ENCODE data around the gene SLC16A5.
"Not testable (repeated sequence)": the region's sequence is repeated elsewhere in the genome, so short reads cannot be mapped to it uniquely, and the experiment has no call there.

SLC16A5 gene

DNA sequence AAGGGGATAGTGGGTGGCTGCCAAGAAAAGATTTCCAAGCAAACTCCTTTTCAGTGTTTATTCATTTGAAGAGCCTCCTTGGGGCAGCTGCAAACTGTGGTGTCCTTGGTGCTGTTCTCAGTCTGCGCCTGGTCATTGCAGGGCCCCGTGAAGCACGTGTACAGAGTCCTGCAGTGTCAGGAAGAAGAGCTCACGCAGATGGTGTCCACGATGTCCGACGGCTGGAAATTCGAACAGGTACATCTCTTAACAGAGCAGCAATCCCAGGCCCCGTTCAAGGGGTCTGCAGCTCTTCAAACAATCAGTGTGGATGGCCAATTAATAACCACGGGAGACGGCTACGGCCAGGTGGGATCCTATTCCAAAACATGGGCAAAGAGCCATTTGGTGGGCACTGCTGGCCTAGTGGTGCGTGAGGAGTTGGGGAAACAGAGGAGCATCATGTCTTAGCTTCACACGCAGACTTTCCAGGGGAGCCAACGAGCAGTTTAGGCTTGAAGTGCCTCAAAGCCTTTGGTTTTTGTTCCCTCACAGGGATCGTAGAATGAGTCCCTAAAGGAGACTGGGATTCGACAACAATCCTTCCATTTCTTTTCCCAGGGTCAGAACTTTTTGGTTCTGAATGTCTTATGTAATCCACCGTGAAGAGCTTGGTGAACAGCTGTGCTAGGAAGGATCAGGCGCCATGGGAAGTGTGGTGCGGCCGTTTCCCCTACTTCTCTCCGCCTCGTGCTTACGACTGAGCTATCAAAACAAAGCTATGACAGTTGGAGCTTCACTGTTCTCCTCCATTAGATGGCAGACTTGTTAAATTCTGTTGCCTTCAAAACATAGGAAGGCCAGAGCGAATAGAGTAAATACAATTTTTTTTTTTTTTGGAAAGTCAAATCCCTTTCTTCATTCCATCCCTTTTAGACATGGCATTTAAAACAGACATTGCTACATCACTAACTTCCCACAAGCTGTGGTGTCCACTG lies 28.1 kb upstream of the SLC16A5 start:
- TF ChIP-seq GATA1 (IDR thresholded peaks at IDR 0.05; ENCODE audit: low read depth, low read length) = no peak
- no peak for TF ChIP-seq POLR2A (IDR thresholded peaks at IDR 0.05; ENCODE audit: low read length)
- DNase-seq = peak; percentile 22 to 39

DNA sequence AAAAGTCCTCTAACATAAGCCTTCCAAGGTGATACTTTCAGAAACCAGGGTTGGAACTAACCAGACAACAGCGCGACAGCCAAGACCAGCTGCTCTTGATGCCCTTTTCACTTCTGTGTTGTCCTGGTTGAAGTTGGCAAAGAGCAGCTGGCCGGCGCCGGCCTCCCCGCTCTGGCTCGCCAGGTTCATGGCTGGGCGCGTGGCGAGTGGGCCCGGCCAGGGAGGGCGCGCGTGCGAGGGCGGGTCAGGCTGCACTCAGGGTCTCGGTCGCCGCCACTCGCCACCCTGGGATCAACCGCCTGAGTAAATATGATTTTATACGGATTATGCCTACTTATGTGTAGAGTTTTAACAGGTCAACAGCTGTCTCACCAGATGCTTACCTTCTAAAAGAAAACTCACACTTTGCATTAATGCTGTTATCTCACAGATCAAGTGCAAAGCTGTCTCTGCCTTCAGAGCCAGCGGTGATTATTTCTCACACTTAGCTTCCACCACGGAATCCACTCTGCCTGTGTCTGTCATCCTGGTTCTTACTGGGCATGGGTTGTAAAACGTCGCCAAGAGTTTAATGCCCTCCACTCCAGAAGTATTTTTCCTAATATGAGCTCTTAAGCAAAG lies 27.2 kb upstream of the SLC16A5 start:
- TF ChIP-seq POLR2A (IDR thresholded peaks at IDR 0.05; ENCODE audit: low read length) (no peak), GATA1 (IDR thresholded peaks at IDR 0.05; ENCODE audit: low read depth, low read length) (no peak)
- no peak for DNase-seq

DNA sequence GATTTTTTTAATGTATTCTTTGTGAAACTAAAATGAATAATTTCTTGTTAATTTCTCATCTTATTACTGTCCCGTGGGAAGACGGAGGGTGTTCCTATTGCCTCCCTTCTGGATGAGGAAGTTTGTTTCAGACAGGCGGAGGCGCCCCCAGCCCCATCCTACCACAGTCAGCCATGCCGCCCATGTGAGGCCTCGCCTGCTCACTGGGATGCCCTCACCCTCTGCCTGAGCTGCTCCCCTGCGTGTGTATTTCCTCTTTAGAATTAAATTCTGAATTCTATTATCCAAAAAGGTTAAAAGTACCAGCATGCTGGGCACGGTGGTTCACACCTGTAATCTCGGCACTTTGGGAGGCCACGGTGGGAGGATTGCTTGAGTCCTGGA lies 26.7 kb upstream of the SLC16A5 start:
- no peak for DNase-seq
- TF ChIP-seq GATA1 (IDR thresholded peaks at IDR 0.05; ENCODE audit: low read depth, low read length) = no peak
- no peak for TF ChIP-seq POLR2A (IDR thresholded peaks at IDR 0.05; ENCODE audit: low read length)

DNA sequence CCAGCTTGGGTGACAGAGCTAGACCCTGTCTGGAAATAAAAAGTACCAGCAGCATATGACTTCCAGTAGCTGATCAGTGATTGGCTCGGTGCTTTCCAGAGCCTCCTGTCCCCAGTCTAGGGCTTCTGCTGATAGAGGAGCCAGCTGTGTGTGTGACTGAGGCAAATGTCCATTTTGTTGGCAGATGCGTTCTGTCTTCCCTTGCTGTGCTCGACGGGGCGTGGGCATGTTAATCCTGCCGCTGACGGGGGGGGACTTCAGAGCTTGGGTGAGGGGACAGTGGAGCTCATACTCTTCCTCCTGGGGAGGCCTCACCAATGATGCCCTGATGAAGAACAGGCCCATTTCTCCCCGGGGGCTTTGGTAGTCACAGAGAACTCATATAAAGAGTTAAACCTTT lies 26.1 kb upstream of the SLC16A5 start:
- TF ChIP-seq POLR2A (IDR thresholded peaks at IDR 0.05; ENCODE audit: low read length) (no peak), GATA1 (IDR thresholded peaks at IDR 0.05; ENCODE audit: low read depth, low read length) (no peak)
- no peak for DNase-seq

DNA sequence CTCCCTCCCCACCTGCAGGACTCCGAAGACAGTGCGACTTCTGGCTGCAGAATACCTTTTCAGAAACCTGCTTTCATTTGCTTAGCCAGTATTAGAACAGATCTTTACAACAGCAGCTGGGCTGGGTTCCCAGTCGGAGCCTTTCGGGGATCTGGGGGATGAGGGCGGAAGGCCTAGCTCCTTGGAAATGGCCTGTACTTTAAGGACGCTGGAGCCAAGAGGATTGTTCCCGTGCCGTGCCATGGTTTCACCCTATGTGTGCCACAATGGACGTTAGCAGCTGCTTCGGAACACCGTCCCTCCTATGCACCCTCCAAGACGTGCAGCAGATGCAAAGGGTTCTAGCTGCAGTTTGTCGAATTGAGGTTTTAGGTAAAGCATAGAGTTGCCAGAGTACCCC lies 24.6 kb upstream of the SLC16A5 start:
- TF ChIP-seq POLR2A (IDR thresholded peaks at IDR 0.05; ENCODE audit: low read length) (no peak), GATA1 (IDR thresholded peaks at IDR 0.05; ENCODE audit: low read depth, low read length) (no peak)
- DNase-seq = no peak

DNA sequence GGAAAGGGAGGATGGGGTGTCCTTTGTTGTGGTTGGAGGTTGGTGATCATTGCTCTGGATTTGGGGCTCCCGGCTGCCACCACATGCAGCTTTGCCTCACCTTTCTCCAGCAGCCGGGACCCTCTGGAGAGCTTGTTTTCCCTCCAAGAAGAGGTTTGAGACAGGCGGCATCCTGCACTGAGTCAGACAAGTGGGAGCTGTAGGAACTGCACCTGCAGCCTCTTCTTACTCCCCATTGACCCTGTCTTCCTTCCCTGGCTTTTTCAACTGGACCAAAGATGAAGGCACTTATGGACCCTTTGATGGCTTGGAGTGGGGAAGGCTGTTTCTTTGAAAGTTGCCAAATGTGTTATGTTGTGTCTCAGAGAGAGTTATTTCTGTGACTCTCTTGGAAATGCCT lies 24.1 kb upstream of the SLC16A5 start:
- no peak for TF ChIP-seq GATA1 (IDR thresholded peaks at IDR 0.05; ENCODE audit: low read depth, low read length)
- TF ChIP-seq POLR2A (IDR thresholded peaks at IDR 0.05; ENCODE audit: low read length) = no peak
- DNase-seq = no peak

DNA sequence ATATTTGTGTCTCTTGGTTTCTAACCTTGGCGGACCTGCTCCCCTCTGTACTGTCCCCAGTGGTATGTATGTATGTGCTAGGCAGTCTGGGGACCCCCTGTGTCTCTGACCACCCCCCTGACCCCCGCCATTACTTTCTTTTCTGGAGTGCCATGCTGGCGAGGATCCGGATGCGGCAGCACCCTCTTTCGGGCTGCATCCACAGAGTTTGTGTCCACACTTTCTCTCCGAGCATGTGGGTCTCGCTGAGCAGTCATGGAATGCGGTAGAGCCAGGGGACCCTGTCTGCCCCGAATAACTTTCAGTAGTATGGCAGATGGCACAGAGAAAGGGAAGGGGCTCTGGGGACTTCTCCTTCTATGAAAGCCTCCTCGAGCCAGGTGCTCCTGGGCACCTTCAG lies 23.7 kb upstream of the SLC16A5 start:
- TF ChIP-seq POLR2A (IDR thresholded peaks at IDR 0.05; ENCODE audit: low read length) (no peak), GATA1 (IDR thresholded peaks at IDR 0.05; ENCODE audit: low read depth, low read length) (no peak)
- DNase-seq = no peak

DNA sequence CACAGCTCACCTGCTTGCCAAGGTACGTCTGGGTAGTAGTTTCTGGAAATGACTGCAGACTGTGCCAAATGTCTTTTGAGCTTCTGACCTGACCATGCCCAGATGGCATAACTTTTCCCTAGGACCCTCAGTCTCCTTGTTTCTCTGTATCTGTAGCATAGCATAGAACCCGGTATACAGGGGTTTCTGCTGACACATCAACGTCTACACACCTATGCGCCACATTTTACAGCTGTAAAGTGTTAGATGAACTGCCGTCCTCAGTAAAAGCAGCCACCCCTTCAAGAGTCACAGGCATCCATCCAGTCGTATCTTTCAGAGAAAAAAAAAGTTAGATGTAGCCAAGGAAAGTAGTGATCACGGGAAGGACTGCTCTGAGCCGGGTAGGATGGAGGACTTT lies 23.3 kb upstream of the SLC16A5 start:
- DNase-seq = no peak
- TF ChIP-seq GATA1 (IDR thresholded peaks at IDR 0.05; ENCODE audit: low read depth, low read length) (no peak), POLR2A (IDR thresholded peaks at IDR 0.05; ENCODE audit: low read length) (no peak)

DNA sequence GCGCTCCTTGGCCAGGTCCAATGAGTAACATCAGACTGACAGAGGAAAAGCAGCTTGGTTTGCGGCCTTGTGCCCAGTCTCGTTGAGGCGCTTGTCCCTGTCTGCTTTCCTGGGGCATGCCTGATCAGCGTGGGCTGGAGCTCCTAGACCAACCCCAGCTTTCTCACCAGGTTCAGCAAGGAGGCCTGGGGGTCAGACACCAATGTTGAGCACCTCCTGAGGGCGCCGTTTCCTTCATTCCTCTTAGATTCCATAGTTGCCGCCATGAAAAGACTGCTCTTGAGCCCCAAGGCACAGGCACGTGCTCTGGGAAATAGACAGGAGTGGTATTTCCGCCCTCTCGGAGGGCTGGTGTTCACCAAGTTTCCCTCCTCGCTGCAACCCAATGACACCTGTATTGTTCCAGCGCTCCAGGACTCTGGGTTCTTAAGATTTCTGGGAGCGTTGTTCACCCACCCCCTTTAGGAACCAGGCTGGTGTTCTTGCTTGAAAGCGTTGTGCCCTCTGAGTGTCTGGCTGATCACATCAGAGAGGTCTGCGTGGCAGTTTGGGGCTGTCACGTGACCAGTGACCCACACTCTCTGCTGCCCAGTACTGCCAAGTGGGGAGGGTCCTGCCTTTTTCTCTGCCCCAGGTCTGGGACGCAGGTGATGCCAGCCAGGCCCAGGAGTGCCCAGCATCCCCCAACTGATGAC lies 22.7 kb upstream of the SLC16A5 start:
- TF ChIP-seq POLR2A (IDR thresholded peaks at IDR 0.05; ENCODE audit: low read length) = no peak
- no peak for TF ChIP-seq GATA1 (IDR thresholded peaks at IDR 0.05; ENCODE audit: low read depth, low read length)
- DNase-seq = no peak

DNA sequence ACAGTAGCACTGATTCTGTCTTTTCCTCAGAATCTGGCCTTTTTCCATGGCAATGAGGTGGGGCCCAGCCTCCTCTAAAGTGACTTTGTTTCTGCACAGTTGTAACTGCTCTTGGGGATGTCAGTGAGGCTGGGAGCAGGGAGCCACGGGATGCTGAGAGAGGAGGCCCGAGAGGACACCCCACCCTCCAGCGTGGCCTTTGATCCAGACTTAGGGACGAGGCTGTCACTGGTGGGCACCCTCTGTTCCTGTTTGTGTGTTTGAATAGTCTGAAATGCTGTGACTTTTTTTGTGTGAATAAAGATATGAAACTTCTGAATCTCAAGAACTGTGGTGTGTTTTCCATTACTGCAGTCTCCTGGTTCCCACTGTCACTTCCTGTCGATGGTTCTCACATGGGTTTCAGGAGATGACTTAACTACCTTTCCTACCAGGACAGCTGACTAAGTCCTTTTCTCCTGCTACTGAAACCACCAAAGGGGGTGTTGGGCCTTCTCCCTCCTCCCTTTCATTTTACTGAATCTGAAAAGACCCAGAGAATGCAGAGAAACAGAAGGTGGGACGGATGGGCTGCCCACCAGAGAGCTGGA lies 22.1 kb upstream of the SLC16A5 start:
- no peak for DNase-seq
- TF ChIP-seq POLR2A (IDR thresholded peaks at IDR 0.05; ENCODE audit: low read length) = no peak
- TF ChIP-seq GATA1 (IDR thresholded peaks at IDR 0.05; ENCODE audit: low read depth, low read length) = no peak

DNA sequence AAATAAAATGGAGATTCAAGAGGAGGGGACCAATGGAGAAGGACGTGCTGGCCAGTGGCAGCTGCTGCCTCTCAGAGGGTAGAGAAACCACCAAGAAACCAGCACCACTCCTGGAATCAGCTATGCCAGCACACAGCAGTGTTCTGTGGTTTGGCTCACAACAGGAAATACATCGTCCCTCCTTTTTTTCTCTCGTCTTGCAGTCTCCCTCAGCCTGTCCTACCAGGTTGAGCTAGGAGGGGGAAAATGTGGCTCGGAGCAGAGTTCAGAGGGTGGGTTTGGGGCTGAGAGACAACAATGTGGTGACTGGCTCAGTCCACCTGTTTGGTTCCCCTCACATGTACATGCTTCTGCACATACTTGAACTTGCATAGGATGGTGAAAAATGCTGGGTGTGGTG lies 19.9 kb upstream of the SLC16A5 start:
- no peak for TF ChIP-seq GATA1 (IDR thresholded peaks at IDR 0.05; ENCODE audit: low read depth, low read length)
- no peak for TF ChIP-seq POLR2A (IDR thresholded peaks at IDR 0.05; ENCODE audit: low read length)
- DNase-seq = no peak

DNA sequence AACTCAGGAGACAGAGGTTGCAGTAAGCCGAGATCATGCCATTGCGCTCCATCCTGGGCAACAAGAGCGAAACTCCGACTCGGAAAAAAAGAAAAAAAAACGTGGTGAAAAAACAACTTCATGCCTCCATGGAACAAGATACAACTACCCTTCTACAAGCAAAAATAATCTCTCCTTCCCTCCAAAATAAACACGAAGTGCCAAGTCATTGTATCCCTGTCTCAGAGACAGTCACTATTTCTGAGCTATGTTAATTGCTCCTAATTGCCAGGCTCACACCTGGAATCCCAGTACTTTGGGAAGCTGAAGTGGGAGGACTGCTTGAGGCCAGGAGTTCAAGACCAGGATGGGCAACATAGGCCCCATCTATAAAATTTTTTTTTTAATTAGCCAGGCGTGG lies 19.0 kb upstream of the SLC16A5 start:
- no peak for TF ChIP-seq GATA1 (IDR thresholded peaks at IDR 0.05; ENCODE audit: low read depth, low read length)
- no peak for TF ChIP-seq POLR2A (IDR thresholded peaks at IDR 0.05; ENCODE audit: low read length)
- no peak for DNase-seq

DNA sequence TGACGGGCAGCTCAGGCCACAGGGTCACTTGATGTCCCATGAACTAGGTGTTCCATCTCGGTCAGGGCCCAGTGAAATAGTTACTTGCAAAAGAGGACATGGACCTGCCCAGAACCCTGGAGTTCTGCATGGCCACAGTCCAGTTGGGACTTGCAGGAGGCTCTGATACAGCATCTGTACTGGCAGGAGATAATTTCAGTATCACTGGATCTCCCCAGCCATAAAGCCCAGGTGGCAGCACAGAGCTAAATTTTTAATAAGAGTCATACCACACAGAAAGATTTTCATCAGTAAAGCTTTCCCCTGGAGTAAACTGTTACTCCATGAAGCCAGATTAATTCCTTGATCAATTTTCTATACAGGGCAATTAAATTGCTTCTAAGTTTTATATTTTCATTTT lies 18.0 kb upstream of the SLC16A5 start:
- no peak for DNase-seq

DNA sequence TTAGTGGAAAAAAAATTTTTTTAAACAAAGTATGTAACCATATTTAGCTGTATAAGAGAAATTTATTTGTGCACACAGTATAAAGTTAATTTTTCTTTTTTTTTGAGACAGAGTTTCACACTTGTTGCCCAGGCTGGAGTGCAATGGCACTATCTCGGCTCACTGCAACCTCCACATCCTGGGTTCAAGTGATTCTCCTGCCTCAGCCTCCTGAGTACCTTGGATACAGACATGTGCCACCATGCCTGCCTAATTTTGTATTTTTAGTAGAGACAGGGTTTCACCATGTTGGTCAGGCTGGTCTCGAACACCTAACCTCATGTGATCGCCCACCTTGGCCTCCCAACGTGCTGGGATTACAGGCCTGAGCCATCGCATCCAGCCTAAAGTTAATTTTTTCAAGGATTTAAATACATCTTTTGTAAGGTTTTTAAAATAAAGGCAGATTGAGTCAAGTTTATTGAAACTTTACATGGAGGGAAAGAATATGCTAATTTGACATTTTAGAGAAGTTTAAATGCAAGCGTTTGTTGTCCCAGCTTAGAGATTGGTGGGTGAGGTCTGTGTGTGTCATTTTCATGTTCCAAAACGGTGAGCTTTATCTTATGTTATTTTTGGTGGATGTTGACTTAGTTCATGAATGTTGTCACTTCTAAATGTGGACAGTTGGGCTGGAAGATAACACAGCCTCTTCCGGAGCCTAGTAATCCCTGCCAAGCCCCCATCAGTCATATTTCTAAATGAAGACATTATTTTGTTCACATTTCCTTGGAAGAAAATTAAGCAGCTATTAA lies 16.1 kb upstream of the SLC16A5 start:
- DNase-seq = not testable (repeated sequence)

More for the DNA sequence above, 18.0 kb upstream of the SLC16A5 start:
- TF ChIP-seq GATA1 (IDR thresholded peaks at IDR 0.05; ENCODE audit: low read depth, low read length) = no peak
- TF ChIP-seq POLR2A (IDR thresholded peaks at IDR 0.05; ENCODE audit: low read length) = no peak

DNA sequence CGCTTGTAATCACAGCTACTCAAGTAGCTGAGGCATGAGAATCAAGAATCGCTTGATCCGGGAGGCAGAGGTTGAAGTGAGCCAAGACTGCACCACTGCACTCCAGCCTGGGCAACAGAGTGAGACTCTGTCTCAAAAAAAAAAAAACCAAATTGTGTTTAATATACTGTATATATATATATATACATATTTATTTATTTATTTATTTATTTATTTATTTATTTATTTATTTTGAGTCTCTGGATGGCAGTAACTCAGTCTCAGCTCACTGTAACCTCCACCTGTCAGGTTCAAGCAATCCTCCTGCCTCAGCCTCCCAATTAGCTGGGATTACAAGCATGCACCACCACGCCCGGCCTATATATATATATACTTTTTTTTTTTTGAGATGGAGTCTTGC lies 14.8 kb upstream of the SLC16A5 start:
- DNase-seq = not testable (repeated sequence)

Data from erythroblast (primary cell).